Hematopoietic multipotent progenitor cell (in vitro differentiated cells): ENCODE data around the gene CHCHD6. TPM values are rescaled to one million over a fixed set of nuclear protein-coding genes. Genes with fewer than 3 reads are reported as not detected.

Experiments
- DNase-seq, 3 donors: peaks; one replicate each; pipeline ENCODE4 v3.0.0-alpha.2; 2011 to 2015; ENCODE audit warnings: low read depth in 2 of 3, low spot score in 2 of 3
- total RNA-seq: library from RNA; depleted of rRNA; stranded (reverse); fragments of >200 nt; gene quantifications from one replicate; pipeline ENCODE4 v1.2.3, GENCODE V29; 2012

CHCHD6 gene
- total RNA-seq, 1 donor = 10.8 TPM

DNA sequence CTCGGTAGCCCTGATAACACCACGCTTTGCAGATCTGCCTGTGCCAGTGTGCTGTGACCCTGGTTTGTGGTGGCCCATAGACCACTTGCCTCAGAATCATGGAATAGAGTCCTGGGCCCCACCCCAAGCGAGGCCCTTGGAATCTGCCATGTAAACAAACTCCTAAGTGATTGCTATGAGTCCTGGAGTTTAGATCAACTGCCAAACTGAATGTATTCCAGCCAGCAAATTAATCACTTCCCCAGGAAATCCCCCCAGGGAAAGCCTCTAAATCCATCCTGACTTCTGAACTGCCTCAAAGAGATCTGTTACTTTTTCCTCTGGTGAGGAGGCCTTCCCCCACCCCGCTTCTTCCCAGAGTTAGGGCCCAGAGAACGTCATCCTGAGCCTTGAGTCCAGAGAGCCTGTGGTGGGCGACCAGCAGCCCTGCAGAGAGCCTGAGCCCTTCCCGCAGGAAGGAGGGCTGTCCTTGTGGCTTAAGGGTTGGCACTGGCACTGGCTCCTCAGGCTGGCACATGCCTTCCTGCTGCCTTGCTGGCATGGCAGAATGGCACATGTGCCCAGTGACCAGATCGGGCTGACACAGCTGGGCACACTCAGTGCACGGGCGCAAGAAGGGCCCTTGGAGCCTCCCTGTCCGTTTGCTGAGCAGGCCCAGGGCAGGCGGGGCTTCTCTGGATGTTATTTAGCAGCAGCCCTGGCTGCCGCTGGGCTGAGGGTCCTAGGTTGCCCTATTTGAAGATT is 228.3 kb downstream of the CHCHD6 start:
- no peak for DNase-seq

DNA sequence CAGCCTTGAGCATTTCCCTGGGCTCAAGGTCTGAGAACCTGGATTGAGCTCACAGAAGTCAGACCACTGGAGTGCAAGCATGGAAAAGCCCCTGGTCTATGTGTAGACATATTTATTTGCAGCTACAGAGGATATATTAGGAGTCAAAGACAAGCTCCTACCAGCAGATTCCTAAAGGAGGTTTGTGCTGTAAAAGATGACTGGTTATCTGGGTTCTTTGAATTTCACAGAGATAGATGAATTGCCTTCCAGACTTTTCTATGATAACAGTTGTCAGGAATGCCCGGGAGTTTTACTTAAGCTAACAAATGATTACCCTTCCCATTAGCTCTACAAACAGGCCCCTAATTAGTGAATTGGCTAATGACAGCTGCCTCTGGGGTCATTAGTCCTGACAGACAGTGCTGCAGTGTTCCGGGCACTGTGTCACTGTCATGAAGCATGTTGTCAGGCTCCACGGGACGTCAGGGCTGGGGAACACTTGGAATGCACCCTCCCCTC is 230.0 kb downstream of the CHCHD6 start:
- DNase-seq = no peak

DNA sequence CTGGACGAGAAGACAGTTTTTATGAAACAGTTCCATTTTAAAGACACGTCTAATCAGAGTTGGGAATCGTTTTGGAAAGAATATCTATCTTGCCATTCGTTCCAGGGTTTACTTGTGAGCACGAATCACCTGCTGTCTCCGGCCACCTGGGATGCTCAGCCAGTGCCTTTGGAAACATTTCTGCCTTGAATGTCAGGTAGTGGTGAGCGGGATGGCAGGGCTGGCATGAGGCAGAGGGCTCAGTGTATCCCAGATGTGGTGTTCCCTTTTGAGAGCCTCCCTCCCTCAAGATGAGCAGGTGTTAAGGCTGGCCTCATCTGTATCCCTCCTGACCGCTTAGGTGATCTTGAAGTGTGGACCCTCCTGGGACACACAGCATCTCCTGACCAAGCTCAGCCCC is 231.0 kb downstream of the CHCHD6 start:
- DNase-seq = no peak

DNA sequence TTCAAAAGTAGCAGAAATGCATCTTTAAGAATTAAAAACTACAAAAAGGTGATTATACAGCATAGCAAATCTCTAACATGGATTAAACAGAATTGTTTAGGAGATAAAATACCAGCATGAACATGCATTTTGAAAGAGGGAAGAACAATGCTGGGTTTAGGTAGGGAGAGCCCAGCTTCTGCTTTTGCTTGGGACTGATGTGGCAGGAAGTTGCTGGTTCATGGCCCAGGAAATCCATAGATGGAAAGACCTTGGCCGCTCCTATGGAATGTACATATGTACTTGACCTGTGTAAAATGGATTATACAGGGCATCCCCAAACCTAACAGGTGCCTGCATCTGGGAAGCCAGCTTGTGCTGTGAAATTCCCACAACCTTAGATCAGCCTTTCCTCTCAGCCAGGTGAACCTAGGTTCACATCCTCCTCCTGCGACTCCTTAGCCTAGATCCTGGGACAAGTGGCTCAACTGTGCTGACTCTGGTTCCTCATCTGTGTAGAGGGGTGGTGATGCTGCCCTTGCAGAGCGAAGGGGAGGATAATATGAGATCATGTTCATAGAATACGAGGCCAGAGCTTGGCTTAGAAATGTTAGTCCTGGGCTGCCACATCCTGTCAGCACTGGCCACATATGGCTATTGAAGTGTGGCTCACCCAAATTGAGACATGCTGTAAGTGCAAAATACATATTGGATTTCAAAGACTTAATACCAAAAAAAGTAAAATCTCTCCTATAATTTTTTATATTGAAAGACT is 231.9 kb downstream of the CHCHD6 start:
- DNase-seq = peak in 1 of 3 donors; percentile 24

DNA sequence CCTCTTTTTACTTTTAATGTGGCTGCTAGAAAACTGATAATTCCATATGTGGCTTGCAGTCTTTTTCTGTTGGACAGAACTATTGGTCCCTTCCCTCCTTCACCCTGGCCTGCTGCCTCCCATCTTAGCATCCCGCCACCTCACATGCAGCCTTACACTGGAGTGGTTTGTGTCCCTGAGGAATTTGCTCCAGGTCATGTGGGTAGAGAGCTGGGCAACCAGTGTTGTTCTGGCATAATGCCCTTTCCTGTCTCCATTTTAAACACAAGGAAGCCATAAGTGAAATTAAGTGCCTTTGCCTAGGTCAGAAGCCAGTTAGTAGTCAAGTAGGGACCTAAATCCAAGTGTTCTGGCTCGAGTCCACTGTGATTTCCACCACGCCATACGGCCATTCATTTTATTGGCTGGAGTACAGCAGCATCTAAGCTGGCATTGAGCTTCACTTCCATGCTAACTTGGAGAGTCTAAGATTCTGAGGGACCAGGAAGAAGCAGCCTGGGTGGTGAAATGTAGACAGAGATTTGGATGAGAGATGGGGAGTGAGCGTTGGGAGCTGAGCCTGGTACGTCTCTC is 232.9 kb downstream of the CHCHD6 start:
- no peak for DNase-seq

DNA sequence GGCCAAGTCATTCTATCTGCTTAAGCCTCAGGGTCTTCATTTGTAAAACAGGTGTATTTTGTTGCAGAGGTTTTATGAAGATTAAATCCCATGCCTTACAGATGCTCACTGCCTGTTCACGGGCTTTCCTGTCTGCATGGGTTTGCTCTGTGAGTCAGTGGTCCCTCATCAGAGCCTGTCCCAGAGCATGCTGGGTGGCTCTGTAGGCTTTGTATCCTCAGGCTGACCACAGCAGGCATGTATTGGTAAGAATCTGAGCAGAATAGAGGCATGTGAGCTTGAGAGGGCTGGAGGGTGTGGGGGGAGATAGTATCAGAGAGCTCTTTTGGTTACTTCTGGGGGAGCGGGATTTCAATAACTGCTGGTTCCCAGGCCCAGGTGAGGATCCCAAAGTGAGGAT is 233.5 kb downstream of the CHCHD6 start:
- no peak for DNase-seq

- no peak for DNase-seq
Measured at GRCh38 chr3:126937973-126938372, 233.9 kb downstream of the CHCHD6 start.

GRCh38 chr3:126938520-126939337 is 234.7 kb downstream of the CHCHD6 start:
- no peak for DNase-seq

GRCh38 chr3:126939338-126939718 is 235.3 kb downstream of the CHCHD6 start:
- no peak for DNase-seq

- no peak for DNase-seq
Measured at GRCh38 chr3:126939733-126940132, 235.7 kb downstream of the CHCHD6 start.

DNA sequence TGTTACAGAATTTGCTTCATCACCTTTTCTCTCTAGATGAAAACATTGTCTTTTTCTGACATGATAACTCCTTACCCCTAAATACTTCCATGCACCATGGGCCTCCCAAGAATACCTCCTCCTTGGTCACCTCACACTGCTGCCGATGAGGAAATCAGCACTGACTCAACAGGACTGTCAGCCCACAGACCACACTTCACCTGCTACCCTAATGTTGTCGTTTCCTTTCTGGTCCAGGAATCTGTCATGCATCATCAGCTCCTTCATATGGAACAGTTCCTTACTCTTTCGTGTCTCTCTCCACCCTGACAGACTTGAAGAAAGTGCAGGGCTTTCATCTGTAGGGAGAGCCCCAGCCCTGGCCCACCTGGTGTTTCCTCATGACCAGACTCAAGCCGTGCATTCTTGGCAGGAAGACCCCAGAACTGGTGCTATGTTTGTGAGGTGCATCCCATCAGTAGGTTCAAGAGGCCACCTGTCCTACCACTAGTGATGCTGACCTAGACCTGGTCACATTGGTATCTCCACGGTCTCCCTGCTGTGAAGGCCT is 237.8 kb downstream of the CHCHD6 start:
- no peak for DNase-seq

DNA sequence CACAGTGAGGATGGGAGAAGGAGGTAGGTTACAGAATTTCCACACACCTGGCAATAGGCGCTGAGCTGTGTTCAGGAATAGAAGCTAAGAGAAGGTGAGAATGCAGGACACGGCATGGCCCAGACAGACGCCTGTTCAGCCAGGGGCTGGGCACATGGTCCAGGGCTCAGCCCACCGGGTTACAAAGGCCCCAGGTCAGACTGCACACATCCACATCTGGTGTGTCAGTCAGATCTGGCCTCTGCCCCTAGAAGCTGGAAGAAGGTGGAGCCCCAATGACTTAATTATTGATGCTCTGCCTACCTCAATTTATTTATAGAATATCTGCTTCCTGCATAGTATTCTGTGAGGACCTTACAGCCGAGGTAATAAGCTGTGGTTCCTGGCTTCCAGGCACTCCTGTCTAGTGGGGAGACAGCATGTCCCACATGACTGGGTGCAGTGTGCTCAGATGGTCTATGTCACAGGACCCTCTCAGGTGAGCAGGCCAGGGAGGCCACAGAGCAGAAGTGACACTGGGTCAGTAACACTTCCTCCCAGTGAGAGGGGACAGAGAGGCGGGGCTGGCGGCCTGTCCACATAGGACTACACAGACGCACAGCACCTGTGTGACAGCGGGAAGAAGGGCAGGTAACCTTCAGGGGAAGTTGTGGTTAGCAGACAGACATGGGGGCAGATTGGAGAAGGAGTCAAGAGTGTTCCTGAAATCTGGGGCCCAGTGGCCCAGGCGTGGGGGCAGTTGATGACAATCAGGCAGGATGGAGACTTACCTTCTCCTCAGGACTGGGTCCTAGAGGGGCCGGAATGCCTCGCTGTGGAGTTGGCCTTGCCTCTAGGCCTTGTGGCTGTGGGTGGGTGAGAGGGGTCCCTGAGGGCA is 240.3 kb downstream of the CHCHD6 start:
- no peak for DNase-seq

DNA sequence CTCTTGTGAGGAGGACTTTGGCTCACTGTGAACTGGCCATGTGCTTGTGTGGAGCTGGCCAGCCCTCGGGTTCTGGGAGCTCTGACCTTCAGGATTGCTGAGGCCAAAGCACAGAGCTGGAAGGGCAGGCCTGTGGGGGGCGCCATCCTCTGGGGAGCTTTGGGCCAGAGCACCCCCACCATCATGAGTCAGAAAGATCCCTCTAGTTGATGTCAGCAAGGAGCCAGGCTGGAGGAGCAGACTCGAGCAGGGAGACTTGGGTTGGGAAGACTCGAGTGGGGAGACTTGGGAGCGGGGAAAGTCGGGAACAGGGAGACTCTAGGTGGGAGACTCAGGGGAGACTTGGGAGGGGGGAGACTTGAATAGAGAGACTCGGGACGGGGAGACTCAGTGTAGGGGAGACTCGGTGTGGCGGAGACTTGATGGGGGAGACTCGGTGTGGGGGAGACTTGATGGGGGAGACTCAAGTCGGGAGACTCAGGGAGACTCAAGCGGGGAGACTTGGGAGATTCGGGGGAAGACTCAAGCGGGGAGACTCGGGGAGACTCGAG is 241.2 kb downstream of the CHCHD6 start:
- DNase-seq = no peak

DNA sequence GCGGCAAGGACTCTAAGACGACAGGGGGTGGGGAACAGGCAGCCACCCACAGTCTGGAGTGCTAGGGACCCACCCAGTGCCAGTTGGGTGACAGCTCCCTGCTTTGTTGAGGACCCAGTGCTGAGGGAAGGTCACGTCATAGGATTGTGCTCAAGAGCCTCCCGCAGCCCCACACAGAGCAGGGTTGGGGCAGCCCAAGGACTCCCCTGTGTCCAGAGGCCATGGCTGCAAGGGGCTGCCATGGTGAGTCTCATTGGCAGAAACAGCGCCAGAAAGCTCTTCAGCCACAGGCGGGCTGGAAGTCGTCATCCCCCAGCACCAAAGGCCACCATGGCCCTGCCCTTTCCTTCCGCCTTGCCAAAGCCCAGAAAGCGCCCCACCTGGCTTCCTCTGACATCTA is 241.9 kb downstream of the CHCHD6 start:
- DNase-seq = no peak

GRCh38 chr3:126946405-126946804 is 242.4 kb downstream of the CHCHD6 start:
- no peak for DNase-seq

GRCh38 chr3:126947429-126947828 is 243.4 kb downstream of the CHCHD6 start:
- DNase-seq = peak in 1 of 3 donors; percentile 19

DNA sequence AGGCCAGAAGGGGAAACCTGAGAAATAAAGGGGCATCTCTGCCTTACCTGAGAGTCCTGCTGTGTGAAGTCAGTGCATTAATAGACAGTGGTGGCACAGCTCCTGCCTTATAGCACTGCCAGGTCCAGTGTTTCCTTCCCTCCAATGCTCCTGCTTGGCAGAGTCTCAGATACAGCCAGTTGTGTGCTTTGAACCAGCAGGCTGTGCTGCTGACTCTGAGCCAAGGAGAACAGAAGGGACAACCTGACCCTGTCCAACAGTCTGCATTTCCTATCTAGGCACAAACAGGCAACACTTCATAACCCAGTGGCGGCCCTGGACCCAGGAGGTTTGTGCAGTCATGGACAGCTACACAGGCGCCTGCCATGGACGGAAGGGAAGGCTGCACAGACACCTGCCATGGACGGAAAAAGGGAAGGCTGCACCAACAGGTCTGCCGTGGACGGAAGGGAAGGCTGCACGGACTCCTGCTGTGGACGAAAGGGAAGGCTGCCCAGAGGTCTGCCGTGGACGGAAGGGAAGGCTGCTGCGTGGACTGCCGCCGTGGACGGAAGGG is 245.0 kb downstream of the CHCHD6 start:
- no peak for DNase-seq

DNA sequence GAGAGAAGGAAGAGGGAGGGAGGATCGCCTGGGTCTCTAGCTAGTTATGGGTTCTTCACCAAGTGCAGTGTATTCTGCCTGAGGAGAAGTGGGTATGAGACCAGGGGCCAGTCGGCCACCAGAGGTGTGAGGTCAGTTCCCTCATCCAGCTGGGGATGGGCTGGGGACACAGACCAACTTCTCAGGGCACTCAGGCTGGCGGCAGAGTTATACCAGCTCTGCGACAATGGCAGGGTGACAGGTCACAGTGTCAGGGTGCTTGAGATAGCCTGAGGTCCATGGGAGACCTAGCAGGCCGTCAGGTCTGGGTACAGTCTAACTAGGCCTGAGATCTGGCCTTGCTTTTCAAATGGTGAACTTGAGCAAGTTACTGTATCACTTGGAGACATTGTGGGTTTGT is 247.5 kb downstream of the CHCHD6 start:
- DNase-seq = no peak
